NCI-H524 (cell line): Measurements from ENCODE around the gene WDR93.

Experiments
- DNase-seq, 2 experiments: peaks; one replicate each; lab custom pipeline; 2025; lab: John Stamatoyannopoulos, UW

WDR93 gene

GRCh38 chr15:89662893-89663626 is 27.6 kb upstream of the WDR93 start:
- DNase-seq, result no peak

DNA sequence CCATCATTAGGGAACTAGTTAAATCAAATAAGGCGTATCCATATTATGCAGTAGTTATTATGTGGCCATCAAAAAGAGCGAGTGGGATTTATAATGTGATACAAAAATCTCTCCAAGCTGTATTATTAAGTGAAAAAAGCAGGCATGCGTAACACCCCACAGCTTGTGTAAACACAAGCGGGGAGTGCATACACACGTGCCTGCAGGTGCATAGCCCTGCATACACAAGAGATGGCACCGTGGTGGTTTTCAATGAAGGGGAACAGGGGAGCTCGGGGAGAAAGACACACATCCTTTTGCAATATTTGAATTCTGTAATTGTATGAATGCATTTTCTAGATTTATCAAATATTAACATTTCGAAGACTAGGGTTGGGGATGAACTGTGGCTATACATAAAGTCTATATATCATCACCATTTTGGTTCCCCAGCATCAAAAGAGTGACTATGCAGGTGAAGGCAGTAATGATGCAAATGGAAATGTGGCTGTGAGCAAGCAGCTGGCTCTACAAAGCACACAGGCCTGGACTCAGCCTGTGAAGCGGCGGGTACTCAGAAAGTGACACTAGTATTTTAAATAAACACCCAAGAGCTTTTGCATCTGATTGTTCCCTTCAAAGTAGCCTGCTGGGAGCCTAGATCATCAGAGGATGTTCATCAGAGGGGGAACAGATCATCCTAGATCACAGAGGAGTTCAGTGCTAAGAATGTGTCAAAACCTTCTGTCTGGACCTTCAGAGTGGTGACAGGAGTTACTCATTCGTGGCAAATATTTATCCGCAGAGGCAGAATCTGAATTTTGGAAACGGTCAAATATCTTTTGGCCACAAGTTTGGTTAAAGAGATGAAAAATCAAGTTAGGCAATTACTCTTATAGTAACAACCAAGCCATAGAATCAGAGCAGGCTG is 25.9 kb upstream of the WDR93 start:
- DNase-seq, result no peak

DNA sequence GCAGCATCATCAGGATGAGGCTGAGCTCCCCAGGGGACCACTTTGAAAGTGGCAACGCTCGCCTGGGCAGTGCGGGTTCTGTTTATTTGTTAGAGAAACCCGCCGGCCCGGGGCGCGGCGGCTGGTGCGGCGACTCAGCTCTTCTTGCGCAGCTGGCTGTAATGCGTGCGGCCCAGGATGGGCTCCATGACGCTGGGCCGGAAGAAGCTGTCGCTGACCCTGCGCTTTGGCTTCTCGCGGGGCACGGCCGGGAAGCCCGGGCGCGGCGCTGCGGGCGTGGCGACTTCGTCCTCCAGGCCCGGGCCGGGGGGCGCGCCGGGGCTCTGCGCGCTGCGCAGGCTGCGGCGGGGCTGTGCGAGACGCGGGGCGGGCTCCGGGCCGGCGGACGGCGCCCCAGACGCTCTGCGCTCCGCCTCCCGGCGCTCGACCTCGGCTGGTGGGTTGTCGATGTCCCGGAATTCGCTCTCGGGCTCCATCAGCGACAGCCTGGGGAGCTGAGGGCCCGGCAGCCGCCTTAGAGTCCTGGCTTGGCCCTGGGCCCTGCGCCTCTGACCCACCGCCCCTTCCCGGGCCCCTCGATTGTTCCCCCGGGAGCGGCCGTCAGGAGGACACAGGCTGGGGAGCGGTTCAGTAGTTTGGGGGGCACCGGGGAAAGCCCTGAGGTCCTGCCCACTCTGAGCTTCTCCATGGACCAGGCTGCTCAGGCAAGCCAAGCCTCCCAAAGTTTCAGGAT is 25.0 kb upstream of the WDR93 start:
- DNase-seq, result peak in 1 of 2 experiments; percentile 46

DNA sequence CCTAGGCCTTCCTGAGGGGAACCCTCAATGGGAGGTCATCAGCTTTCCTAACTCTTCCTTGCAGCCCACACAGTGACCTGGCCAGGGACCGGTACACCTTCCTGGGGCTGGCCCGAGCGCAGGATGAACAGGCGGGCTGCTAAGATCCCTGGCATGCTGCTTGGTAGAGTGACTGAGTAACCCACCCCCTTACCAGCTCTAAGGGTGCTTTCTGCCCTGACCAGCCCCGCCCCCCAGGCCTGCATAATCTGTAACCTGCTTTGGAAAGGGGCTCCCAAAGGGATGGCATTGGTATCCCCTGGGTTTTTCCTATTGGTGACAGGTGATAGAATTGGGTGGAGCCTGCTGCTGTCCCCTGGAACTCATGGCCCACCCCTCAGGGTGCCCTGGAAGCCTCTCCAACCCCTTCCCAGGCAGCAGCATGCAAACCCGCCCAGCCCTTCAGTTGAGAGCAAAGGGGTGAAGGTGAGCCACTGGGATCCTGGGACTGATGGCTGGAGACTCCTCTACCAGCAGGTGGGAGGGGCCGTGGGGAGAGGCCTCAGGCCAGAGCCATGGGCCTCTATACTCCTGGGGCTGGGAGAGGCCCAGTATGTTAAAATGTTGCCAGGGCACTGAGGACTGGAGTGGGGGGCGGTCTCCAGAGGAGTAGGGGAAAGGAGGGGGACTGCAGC is 24.3 kb upstream of the WDR93 start:
- no peak for DNase-seq

- no peak for DNase-seq
Measured at GRCh38 chr15:89666858-89667705, 23.5 kb upstream of the WDR93 start.

DNA sequence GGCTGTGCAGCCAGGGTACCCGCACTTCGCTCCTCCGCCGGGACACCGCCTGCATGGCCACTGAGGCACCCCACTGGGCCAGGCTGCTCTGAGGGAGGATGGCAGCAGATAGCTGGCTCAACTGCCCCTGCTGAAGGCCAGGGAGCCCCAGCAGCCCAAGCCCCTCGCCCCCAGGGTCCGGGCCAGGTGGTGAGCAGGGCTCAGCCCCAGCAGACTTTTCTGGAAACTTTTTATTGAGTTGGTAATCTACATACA is 23.0 kb upstream of the WDR93 start:
- no peak for DNase-seq

GRCh38 chr15:89668171-89668570 is 22.4 kb upstream of the WDR93 start:
- no peak for DNase-seq

DNA sequence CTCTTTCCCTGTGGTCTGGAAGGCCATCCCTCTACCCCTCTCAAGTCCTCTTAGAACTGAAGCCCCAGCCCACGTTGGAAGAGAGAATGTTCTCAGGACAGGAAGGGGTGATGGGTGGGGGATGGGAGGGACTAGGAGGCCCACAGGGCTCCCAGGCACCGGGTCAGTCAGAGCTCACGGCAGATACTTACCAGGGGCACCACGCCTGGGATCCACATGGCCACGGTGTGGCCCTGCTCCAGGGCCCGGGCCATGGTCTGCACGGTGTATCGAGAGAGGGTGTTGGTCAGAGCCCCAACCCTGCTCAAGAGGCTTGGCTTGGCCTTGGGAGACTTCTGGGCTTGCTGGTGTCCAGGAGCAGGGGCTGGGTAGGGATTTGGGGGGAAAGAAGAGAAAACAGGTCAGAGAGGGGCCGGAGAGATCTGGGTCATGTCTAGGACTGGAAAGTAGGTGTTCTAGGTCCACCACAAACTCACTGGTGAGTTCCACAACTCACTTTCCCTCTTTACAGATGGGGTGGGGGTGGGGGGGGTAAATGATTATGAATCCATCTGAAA is 21.2 kb upstream of the WDR93 start:
- no peak for DNase-seq

DNA sequence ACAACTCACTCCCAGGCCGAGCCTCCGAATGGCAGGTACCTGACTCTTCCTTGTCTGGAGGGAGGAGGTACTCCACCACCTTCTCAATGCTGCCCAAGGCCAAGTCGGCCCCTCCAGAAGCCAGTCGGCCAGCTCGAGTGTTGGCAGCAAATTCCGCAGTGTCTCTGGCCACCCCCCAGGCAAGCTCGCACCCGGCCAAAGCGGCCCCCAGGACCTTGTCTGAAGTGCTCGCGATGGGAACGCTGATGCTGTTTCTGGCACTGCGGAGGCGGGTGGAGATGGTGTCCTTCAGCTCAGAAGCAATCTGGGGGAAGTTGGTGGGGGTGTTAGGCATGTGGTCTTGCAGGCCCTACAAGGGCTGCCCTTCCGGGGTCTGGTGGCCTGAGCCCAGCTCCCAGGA is 20.7 kb upstream of the WDR93 start:
- no peak for DNase-seq

- no peak for DNase-seq
Measured at GRCh38 chr15:89670971-89671560, 19.5 kb upstream of the WDR93 start.

- DNase-seq, result no peak
Measured at GRCh38 chr15:89671687-89672086, 18.9 kb upstream of the WDR93 start.

DNA sequence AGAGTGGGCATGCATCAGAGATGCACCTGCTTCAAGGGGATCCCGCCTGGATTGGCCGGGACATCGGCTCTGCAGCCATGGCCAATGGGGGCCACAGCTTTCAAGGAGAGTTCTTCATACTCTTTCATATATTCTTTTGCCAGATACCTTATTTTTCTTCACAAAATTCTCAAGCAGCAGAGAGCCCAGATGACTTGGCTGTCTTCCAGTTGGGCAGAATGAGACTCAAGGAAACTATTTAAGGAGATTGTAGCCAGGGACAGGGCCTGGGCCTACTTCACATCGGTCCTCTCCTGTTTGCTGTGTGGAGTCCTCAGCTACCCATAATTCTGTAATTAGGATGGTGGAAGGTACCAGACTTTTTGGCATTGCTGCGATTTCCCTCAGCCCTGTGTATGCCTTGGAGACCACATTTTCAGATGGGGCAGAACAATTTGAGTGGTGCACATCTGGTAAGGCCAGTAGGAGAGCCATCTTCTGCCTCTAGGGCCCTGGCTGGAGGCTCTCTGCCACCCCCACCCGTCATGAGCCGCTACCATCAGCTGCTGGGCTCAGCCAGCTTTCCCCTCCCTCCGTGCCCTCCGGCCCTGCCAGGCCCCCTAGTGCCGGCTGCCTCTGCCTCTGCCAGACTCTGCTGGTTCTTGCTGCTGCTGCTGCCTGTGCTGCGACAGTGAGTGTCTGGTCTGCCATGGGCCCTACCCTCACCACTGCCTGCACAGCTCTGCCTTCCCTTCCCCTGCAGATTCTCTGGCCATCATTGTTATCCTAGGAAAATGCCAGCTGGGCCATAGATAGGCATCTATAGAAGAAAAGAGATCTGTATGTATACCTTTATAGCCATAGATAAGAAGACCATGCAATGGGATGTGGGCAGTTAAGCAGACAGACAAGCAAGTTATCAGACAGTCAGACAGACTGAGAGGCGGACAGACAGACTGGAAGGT is 18.1 kb upstream of the WDR93 start:
- DNase-seq, result no peak

- peak; percentile 21 to 28 for DNase-seq
Measured at GRCh38 chr15:89673165-89673512, 17.5 kb upstream of the WDR93 start.

GRCh38 chr15:89674526-89674925 is 16.1 kb upstream of the WDR93 start:
- no peak for DNase-seq

- no peak for DNase-seq
Measured at GRCh38 chr15:89675606-89676005, 15.0 kb upstream of the WDR93 start.

GRCh38 chr15:89677381-89677780 is 13.2 kb upstream of the WDR93 start:
- DNase-seq, result no peak

DNA sequence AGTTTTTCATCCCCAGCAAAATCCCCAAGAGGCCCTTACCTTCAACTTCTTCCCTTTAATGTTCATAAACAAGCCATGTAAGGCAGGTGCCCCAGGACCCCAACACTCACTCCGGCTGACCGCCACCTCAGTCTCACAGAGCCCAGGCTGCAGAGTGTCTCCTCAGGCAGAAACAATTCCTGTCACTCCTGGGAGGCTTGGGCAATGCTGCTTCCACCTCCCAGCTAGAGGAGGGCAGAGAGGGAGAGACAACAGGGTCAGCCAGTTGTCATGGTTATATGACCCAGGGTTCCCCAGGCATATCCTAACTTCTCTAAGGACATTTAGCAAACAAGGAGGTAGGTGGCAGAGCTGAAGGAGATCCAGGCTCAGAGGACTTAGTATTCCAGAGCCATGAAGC is 11.4 kb upstream of the WDR93 start, which contains the start of gene PLIN1:
TSS of gene PLIN1 (minus strand) at position 156 of the 400 bp plus-strand sequence. CDS start 1,878 bp downstream, outside the sequence.
- DNase-seq, result no peak

GRCh38 chr15:89680282-89680873 is 10.2 kb upstream of the WDR93 start:
- DNase-seq, result no peak

DNA sequence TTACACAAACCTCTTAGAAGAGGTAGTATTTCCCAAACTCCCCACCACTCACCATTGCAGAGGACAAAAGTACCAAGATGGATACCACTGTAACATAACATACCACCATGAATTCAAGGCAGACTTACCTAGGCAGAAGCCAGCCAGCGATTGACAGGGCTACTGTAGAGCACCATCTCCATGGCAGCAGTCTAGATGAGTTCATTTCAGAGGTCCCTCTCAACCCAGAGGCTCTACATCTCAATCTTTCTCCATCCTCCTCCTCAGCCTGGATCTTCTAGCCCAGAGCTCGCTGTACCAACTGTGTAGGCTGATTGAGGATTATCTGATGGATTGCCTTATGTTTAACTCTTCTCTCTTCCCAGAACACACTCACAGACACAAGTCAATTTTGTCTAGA is 9.5 kb upstream of the WDR93 start:
- DNase-seq, result no peak
